ENCODE data around the gene TMEM131.
A peak's percentile ranks its signal among the peaks of the same experiment; 100 is the strongest.
"Not testable (repeated sequence)": the region's sequence is repeated elsewhere in the genome, so short reads cannot be mapped to it uniquely, and the experiment has no call there.

Gene TMEM131

DNA sequence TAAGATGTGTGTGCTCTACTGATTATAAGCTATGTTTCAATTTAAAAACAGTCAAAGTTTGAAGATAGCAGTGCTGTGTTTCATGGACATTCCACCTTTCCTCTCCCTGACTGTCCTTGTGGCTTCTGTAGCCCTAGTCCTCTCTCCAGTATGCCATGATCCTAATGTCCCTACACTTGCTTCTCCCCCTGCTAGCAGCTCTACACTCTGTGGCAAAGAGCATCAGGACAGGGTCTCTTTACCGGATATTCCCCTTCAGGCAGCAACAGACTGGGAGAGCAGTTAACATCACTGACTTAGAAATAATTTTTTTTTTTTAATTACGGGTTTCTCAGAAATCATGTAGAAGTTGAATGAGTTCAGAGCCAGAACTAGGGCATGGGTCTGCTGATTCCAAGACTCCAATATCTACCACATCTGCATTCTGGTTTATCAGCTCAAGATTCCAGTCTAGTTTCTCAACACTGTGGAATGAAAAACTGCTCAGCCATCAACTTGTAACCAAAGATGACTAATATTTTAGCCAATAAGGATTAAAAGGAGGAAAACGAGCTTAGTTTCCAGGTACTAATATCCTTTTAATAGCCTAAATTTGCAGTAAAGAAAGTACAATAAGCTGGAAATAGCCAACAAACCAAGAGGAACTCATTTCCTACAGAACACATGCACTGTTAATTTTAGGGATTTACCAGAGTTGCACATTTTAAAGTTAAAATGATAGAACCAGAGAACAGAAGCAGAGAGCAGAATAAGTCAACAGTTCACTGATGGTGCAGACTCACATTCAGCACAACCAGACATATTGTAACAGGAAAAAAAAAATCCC, 45.2 kb downstream of the TMEM131 start:
- peak; percentile 22 to 81 for DNase-seq

DNA sequence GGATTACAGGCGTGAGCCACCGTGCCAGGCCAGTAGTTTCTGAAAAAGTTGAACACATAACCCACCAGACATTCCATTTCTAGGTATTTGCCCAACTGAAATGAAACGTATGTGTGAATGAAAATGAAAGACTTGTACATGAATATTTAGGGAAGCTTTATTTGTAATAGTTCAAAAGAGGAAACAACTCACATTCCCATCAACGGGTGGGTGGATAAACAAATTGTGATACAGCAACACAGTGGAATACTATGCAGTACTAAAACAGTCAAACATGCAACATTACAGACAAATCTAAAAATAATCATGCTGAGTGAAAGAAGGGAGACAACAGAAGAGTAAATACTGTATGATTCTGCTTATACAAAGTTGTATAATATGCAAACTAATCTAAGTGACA, 46.8 kb downstream of the TMEM131 start:
- no peak for DNase-seq

GRCh38 chr2:97945791-97946190, 50.0 kb downstream of the TMEM131 start:
- no peak for DNase-seq

GRCh38 chr2:97936881-97937280, 58.9 kb downstream of the TMEM131 start:
- no peak for DNase-seq

DNA sequence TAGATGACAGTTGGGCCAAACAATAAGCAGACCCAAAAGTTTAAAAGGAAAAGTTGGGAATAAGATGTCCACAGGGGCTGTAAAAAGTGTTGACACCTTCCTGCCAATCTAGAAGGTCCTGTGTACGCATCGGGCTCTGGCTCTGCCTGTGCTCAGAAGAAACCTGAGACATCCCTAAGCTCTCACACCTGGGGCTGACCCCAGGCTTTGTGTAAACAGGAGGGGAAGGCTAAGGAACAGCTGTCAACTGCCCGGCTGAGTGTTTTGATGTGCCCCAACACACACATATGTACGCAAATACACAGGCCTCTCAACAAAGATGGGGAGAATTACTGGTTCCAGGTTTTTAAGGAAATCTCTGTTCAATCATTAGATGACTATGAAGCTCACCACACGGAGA, 59.5 kb downstream of the TMEM131 start:
- no peak for DNase-seq

GRCh38 chr2:97935719-97936161, 60.0 kb downstream of the TMEM131 start:
- no peak for DNase-seq

- DNase-seq, result no peak
Observed at GRCh38 chr2:97932975-97933662, 62.6 kb downstream of the TMEM131 start.

DNA sequence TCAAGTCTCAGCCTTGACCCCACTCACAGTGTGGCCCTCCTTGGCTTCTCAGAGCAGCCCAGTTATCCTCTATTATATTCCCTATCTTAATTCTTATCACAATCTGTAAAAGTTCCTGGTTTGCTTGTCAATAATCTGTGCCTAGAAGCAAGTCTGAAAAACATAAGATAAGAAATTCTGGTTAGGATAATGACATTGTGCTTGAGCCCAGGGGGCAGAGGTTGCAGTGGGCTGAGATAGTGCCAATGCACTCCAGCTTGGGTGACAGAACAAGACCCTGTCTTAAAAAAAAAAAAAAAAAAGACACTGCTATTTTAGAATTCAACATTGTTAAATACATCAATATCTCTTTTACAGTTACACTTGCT, 63.9 kb downstream of the TMEM131 start:
- DNase-seq, result no peak

- no peak for DNase-seq
Observed at GRCh38 chr2:97931118-97931857, 64.5 kb downstream of the TMEM131 start.

DNA sequence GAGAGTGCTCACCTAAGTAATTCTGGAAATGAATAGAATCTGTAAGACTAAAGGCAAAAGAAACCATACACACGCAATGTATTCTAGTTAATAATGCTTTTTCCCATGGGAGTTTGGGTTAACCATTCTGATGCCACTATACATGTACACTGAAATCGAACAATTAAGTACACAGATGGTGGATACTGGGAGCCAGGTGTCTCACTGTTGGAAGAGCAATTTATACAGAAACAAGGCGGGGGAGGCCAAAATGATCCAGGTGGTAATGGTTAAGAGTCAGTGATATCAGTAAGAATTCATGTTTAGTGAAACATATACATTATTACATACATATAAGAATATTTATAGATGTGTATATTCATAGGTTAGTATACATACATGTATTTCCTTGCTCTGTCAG, 67.2 kb downstream of the TMEM131 start:
- DNase-seq, result no peak

DNA sequence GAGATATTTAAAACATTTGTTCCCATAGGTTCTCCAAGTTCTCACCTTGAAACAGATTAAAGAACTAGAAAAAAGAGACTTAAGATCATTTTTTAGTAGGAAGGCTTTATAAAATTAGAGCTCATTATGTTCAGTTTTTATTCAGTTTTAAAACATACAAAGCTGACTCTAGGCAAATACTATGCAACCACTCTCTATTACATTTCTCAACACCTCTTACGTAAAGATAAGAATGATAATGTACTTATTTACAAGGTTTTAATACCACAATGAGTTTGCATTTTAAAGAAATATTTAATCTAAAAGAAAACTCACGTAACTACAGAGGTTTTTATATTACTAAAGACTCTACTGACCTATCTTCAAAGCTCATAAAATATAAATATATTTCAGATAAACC, 68.8 kb downstream of the TMEM131 start:
- DNase-seq, result no peak

DNA sequence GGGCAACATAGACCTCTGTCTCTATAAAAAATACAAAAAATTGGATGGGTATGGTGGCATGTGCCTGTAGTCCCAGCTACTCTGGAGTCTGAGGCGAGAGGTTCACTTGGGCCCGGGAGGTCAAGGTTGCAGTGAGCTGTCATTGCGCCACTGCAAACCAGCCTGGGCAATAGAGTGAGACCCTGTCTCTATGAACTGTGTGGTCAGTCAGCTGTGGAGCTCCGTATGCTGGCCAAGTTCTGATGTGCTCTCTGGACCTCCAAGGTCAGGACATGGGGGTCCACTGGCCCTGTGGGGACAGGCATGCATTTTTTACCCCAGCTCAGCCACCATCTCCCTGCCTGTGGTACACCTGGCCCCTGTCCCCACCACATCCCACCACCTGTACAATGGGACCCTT, 71.6 kb downstream of the TMEM131 start:
- DNase-seq, result no peak

DNA sequence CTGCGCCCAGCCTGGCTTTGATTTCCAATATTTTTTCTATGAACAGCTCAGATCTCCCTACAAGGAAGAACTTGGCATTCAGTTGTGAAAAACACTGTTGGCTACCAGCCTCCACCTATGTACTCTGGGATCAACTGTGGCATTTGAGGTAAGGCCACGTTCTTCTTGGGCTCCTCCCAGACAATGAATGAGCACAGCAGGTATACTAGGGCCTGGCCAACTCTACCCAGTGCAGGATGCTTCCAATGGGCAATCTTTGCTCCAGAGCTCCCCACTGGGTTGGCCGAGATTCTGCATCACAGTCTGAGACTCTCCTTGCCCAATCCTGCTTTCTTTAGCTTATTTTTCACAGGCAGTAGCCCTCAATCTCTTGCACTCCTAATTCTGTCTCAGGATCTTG, 75.9 kb downstream of the TMEM131 start:
- no peak for DNase-seq

DNA sequence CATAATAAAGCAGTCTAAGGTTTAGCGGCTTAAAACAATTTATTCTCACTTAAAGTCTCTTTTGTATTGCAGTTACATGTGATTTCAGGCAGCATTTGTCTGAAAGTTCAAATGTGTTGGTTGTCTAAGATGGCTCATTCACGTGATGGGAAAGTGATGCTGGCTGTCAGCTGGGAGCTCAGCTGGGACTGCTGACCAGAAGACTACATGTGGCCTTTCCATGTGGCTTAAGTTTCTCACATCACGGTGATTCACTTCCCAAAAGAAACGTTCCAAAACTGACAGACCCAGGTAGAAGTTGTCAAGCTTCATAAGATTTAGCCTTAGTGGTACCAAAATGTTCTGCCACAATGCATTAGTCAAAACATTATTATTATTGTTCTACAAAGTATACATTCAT, 76.9 kb downstream of the TMEM131 start:
- DNase-seq, result no peak

GRCh38 chr2:97917668-97918067, 78.1 kb downstream of the TMEM131 start:
- DNase-seq, result not testable (repeated sequence)

GRCh38 chr2:97914691-97915213, 81.0 kb downstream of the TMEM131 start:
- no peak for DNase-seq

DNA sequence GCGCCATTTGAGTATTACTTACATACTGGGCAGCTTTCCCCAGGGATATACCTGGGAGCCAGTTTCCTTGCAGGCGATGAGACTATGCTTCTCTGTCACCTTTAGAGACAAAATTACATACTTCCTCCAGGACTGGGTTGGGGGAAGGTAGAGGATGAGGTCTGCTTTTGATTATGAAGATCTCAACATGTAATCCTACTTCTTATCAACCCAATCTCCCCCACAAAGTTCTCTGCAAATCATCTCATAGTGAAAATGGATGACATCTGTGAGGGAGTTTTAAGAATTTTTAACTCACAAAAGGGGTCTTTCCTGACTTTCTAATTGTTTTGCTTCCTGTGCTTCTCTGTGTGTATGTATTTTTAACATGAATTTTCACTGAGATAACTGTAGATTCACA, 81.9 kb downstream of the TMEM131 start:
- no peak for DNase-seq

GRCh38 chr2:97911922-97912575, 83.7 kb downstream of the TMEM131 start:
- DNase-seq, result no peak

DNA sequence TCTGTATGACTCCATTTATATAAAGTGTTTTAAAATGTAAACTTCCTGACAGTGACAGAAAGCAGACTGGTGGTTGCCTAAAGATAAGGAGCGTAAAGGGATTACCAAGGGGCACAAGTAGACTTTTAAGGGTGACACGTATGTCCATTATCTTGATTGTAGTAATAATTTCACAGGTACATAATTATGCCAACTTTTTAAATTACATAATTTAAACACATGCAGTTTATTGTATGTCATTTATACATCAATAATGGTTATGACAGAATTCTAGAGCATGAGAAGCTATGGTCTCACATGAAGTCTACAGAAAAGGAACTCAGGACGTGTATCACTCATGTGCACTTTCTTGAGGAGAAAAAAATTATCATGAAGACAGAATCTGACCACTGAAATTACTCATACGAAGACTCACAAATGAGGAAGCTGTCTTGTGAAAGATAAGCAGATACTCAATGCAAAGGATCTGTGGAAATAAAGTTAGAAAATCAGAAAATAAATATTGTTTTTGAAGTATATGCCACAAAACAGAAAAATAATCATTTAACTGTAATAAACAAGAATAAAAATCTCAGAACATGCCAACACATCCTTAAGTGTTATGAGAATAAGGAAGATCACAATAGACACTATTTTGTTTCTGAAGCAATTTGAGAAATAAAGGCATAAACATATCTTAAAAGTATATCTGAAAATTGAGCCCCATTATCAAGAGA, 84.4 kb downstream of the TMEM131 start:
- no peak for DNase-seq

DNA sequence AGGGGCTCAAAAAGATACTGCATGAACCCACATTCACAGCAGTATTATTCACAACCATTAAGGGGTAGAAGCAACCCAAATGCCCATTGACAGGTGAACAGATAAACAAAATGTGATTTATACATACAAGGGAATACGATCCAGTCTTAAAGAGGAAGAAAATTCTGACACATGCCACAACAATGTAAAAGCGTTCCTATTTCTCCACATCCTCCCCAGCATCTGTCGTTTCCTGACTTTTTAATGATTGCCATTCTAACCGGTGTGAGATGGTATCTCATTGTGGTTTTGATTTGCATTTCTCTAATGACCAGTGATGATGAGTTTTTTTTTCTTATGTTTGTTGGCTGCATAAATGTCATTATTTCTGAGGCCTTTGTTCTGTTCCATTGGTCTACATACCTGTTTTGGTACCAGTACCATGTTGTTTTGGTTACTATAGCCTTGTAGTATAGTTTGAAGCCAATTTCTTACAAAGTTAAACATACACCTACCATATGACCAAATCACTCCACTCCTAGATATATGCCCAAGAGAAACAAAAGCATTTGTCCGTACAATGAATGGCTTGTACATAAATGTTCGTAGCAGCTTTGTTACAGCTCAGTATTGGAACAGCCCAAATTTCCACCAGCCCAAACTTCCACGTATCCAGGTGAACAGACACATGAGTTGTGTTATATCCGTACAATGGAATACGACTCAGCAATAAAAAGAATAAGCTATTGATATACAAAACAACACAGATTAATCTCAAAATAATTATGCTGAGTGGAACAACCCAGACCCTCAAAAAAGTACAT, 85.1 kb downstream of the TMEM131 start:
- no peak for DNase-seq

DNA sequence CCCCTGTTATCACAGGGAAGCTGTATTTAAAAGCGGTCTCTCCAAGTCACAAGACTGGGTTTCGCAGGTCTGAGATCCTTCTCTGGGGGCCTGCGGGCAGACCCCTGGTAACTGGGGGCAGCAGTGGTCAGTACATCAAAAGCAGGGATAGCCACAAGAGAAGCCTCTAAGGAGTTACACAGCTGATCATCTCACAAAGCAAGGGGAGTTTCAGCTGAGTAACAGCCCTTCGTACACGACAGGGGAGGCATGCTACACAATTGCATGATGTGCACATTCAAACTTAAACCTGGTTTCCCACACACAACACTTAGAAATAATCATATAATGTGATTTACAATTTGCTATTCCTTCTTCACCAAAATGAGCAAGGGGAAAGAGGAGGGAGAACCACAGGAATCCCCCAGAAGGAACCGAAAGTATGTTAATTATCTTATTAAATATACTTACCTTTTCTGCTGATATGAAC, 87.5 kb downstream of the TMEM131 start:
- DNase-seq, result no peak
